Midbrain (tissue), 1 donor: Measurements from ENCODE around the gene SUMO3.
A peak's percentile ranks its signal among the peaks of the same experiment; 100 is the strongest.

ENCODE experiments used
- DNase-seq: peaks from one replicate; lab custom pipeline; 2025; lab: John Stamatoyannopoulos, UW

The SUMO3 gene

DNA sequence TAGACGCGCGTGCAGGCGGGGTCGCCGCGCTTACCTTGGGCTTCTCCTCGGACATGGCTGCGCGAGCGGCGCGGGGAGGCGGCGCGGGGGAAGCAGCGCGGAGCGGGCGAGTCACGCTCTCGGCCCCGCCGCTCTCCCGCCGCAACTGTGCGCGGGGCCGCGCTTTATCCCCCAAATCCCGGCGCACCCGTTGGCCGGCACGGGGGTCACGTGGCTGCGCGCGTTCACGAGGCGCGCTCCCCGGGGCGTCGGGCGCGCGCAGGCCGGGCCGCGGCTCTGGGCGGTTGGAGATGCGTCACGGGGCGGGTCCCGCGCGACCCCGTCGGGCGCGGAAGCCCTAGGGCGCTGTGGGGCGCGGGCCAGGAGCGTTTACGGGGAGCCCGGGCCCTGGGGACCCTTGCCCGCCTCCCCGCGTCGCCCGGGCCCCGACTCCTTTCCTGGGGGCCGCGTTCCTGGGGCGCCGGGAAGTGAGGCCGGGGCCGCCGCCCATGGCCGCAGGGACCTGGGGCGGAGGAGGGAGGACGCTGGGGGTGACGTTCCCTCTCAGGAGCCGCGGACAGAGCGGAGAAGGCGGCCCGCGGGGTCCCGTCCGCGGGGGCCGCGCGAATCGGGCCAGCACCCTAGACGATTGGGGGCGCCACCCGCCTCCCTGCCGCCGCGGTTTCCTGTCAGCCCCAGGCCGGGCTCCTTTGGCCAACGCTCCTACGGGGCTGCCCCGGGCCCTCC is at the start of gene SUMO3:
SUMO3 (minus strand) TSS at position 149 of the 726 bp plus-strand sequence; CDS start at position 55, 94 bp downstream.
- DNase-seq: peak; percentile 78

DNA sequence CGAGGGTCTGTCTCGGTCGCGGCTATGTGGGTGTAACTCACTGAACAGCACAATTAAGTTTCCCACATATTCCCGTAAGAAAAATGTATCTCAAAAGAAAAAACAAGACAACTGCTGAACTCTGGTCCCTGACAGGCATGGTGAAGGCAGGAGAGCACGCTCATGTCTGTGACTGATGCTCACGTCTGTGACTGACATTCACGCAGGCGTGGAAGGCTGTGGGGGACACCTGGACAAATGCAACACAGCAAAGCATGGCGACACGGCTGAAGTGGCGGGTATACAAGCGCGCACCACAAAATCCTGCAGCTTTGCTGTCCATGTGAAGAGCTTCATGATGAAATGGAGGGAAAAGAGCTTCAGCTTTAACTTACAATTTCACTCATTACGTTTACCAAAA is 49.6 kb upstream of the SUMO3 start:
- DNase-seq: no peak

DNA sequence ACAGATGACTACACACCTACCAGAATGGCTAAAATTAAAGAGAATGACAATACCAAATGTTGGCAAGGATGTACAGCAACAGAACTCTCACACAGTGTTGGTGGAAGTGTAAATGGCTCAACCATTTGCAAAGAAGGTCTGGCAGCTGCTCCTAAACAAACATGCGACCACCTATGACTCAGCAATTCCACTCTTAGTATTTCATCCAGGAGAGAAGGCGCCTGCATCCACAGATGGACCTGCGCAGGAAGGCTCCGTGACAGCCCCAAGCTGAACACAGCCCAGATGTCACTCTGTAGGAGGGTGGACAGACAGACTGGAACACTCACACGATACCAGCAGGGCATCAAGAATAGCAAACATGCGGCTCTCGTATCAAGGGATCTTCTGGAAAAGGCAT is 48.9 kb upstream of the SUMO3 start:
- DNase-seq: no peak

DNA sequence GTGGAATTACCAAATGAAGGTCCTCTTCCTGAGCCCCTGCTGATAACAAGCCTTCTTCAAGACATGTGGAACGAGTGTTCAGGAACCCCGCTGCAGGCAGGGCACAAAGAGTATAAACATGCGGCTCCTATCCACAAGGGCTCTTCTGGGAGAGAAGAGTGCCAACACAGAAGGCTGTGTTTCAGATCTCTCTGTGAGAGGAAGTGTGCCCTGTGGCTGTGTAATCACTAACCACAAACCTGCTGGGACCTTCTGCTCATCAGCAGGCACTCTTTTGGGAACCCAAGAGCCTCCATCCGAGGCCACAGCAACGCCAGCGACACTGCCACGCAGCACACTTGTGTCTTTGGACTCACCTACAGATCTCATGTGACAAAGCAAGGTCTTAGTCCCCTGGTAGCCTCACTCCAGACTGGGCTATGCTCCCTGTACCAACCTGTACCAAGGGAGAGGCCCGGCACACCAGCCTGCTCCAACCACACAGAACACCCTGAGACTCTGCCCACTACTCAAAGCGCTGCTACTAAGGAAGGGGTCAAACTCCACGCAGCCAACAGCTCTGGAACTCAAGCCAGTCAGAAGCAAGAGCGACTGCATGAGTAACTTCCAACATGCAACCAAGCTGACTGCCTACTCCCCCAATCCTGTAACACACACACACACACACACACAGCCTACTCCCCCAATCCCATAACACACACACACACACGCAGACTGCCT is 47.9 kb upstream of the SUMO3 start:
- no peak for DNase-seq

DNA sequence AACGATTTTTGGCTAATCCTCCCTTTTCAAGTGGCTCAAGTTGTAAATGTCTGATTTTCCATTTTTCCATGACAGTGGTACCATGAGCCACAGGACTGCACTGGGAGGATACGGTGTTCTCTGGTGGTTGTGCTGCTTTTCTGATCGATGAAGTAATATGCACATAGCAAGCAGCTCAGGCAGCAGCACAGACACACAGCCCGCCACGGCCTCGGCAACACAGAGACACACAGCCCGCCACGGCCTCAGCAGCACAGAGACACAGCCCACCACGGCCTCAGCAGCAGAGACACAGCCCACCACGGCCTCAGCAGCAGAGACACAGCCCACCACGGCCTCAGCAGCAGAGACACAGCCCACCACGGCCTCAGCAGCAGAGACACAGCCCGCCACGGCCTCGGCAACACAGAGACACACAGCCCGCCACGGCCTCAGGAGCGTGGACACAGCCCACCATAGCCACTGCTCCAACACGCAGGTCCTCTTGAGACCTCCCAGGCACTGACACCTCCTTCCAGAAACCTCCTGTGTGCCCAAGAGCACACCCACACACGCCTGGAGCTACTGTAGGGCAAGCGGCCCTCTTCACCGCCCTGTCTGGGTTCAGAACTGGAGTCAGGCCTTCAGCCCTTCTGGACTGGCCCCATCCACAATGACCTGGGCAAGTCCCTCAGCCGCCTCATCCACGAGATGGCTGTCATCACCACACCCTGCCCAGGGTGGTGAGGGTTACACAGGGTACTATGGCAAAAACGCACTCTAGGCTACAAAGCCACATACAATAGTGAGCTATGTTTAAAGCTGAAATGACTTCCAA is 45.2 kb upstream of the SUMO3 start:
- no peak for DNase-seq

DNA sequence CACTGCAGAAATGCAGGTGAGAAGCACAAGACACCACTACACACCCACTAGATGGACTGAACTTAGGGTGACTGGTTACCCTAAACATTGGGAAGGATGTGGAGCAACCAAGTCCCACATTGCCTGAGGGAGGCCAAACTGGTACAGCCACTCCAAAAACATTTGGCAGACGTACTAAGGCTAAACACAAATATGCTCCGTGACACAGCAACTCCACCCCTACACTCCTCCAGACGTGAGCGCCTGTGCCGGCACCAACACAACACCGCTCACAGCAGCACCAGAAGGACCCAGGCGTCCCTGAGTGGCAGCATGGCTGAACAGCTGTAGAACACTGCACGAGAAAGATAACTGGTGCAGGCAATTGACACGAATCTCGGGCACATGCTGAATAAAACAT is 40.9 kb upstream of the SUMO3 start:
- DNase-seq: no peak

DNA sequence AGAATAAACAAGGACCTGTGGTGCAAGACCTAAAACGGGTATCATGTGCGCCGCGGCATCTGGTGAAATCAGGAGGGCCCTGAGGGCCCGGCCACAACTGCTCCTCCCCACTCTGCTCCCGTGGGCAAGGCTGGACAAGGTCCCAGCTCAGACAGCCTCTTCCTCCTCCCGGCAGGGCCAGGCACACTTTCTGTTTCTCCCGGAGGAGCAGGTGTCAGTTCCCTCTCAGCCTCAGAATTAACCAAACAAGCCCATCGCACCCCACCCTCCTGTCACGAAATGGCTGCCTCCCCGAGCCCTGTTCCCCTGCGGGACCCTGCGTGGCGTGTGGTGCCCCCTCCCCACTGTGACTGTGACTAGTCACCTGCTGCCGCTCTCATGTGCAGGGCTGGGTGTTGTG is 40.4 kb upstream of the SUMO3 start:
- DNase-seq: no peak

DNA sequence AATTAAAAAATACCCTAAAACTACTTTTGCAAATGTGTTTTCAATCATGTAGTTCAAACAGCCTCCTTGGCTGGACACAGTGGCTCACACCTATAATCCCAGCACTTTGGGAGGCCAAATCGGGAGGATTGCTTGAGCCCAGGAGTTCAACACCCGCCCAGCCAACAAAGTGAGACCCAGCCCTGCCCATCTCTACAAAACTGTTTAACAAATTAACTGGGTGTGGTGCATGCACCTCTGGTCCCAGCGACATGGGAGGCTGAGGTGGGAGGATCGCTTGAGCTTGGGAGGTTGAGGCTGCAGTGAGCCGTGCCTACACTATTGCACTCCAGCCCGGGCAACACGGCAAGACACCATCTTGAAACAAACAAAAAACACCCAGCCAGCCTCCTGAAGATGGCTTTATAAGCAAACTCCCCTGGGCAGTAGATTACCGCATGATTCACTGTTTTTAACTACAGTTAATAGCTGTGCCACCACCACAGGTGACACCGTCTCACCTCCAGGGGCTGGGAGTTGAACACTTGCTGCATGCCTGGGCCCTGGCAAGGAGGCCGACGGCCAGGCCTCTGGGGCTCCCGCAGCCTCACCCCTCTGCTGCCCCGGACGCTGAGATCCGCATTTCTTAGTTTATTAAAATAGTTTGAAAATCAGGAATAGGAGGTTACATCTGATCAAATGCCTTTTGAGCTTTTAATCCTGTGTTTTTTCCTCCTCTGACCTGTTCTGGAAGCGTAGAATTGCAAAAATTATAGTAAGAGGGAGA is 39.4 kb upstream of the SUMO3 start:
- no peak for DNase-seq

DNA sequence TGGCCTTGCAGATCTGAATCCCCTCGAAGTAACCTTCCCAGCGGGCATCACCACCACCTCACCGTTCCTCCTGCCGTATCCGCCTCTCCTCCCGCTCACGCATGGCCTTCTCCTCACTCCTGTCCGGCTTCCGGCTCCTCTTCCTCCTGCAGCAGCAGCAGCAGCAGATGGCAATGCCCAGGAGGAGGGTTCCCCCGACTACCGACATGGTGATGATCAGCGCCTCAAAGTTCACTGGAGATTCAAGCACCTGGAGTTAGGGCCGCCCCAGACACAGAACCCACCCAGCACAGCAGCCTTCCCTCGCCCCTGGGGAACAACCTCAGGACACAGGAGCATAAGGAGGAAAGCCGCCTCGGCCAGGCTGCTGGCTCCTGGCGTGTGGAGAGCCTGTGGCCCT is 38.3 kb upstream of the SUMO3 start:
- DNase-seq: no peak

DNA sequence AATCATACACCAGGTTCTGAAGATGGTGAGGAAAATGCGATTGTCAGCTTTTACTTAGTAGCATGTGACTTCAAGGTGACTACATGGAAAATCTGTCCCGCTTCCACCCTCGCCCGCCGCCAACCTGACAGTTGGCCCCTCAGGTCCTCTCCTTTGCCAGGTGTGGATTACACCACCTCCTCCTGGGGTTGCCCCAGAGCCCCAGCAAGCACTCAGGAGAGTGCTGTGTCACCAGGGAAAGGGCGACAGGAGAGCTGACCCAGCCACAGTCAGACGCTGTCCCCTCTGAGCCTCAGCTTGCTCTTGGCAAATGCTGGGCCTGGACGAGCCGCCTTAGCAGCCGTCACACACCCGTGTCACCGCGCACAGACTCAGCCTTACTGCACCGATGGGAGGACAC is 37.7 kb upstream of the SUMO3 start:
- no peak for DNase-seq

DNA sequence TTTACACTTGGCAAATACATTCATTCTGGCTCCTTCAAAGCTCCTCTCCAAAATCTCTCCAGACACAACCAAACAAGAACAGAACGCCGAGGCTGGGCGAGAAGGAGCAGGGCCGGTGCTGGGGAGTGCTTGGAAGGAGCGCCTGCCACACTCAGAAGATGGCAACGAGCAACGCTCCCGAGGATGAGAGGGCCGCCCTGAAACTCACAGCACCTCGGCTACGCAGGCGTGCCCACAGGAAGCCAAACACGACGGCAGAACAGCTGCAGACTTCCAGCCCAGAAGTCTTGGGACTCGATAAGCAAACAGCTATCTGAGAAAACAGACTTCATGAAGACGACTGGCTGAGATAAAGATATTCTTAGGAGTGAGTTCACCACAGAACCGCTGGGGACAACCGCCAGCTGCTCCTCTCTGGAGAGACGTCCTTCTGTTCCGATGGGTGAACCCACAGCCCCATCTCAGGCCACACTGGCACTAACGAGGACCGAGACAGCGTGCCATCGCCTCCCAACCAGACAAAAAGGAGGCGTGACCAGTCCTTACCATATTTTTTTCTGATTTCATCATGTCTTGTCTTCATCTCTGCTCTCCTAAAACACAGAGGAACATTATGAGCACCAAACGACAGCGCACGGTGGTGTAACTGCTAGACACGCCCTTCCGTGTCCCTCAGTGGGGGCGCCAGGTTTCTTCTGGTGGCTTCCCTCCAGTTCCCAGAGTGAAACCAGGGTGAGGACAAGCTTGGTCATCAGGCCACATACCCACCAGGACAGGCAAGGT is 37.0 kb upstream of the SUMO3 start:
- no peak for DNase-seq

DNA sequence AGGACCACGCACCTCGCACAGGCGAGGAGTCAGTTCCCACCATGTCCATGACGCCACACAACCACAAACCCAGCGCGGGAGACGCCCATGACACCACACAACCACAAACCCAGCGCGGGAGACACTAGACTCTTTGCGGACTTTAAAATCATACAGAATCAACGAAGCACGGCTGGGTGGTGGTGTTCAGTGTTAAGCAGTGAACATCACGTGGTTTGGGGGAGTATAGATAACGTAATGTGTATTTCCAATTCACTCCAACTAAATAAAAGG is 36.5 kb upstream of the SUMO3 start:
- no peak for DNase-seq

DNA sequence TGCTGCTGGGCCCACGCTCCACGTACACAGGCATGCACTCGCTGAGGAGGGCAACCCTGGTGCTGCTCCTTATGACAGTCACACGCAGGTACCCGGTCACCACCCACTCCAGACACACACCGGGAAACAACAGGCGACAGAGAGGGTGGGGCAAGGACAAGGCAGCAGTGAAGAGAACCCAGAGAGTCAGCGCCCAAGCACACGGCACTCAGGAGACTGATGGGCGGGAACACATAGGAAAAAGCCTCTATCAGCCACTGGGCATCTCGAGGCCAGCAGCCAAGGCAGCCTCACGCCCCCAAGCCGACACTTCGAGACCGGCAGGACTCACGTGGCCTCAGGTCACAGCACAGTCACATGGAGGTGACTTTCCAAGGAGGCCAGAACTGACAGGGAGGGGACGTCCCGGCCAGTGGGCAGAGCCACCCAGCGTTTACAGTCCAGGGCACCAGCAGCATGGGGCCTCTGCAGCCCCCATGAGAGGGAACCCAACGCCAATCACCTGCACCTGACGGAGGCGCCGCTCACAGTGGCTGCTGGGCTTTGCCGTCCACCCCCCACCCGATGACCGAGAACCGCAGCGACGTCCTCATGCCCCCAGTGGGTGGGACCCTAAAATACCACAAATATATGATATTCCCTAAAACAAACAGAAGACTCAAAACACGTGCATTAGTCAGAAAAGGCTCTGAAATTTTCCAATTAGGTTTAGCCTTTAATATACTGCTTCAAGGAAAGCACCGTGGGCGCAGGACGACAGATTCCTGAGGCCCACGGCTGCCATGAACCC is 35.9 kb upstream of the SUMO3 start:
- DNase-seq: no peak

DNA sequence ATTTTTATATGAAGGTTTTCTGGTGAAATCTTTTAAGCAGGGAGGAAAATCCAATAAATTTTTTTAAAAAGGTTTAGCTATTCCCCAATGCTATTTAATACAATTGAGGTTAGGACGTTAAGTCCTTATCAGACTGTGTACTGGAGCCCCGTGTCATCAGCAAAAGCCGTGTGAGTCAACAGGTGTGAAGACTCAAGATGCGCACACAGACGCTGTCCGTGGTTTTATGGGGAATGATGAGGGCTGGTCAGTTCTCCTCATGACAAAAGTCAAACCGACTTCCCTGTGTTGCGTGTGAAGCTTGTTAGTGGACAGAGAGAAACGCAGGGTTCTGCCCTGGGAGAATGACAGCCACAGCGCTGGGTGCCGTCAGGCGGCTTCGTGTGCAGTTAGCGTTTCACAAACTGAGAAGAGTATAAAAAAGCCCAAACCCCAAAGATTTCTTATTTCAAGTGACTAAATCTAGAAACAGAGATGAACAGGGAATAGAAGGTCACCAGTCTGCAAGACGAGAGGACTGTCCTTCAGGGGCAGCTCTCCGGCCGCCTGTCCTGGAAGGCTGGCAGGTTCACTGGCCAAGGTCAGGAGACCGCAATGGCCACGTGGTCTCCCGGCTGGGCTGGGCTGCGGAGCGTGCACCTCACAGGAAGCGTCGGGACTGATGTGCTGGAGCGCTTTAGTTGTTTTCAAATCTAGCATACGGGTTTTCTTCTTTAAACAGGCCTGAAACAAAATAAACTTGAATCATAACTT is 33.2 kb upstream of the SUMO3 start:
- no peak for DNase-seq

DNA sequence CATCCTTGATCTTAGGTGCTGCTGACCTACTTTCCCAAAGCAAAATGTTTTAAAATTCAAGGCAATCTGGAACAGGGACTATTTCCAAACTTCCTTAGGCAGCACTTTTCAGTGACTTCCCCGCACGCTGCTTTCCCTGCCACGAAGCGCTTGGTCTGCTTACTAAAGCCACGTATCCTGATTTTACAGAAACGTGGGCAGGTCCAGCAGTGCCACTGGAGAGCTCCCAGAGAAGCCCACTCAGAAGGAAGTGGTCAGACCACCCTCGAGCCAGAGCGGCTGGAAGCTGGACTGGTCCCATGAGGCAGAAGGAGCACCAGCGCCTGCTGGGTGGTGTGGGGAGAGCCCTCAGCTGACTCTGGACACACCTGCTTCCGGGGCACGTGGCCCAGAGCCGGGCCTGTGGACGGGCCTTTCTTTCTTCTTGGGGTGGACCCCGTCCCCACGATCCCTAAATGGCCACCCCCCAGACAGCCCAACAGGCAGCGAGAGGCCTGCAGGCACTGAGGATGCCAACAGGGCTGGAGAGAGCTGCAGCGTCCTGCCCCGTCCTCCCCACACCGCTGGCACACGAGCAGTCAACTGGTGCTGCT is 32.4 kb upstream of the SUMO3 start:
- DNase-seq: no peak

DNA sequence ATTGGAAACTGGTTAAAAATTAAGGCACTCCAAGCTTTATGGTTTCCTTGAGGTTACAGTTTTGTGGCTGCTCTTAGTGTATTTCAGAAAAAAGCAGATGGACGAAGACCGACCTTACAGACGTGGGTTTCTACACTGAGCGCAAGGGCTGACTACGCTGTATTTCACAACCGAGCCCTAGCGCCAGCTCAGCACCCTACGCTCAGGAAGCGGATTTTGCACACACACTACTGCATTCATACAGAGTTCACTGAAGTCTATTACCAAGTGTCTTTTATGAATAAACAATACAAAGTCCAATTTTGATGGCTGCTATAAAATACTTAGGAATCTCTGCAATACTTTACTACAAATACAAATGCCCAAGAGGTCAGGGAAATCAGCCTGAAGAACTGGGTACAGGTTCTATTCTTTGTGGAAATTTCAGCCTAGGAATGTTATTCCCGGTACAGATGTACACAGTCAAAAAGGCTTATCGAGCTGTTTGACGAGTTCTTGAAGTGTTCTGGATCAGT is 31.8 kb upstream of the SUMO3 start:
- no peak for DNase-seq

DNA sequence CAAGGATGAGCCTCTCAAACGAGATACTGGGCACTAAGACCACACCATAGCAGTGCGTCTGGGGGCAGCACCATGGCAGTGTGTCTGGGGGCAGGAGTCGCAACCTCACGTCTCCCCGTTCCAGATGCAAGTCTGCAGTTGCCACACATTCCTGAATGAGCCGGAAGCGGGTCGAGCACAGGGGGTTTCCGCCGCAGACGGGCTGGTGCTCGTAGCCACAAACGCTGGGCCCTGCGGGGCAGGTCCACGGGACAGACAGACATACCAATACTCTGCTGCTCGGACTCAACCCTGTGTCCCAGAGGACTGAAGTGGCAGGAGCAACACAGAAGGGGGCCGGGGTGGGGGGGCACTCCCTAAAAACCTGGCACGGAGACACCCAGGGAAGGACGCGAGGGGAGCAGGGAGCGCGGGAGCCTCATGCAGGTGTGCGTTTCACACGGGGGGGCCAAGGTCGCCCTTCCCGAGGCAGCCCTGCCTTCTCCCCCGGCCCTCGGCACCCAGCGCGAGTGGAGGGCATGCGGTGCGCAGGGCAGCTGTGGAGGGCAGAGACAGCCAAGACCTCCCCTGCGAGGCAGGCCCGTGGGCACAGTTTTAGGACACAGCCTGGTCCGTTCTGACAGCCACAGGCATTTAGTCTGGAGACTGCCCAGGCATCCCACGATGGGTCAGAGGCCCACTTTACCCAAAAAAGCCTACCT is 31.1 kb upstream of the SUMO3 start:
- no peak for DNase-seq

DNA sequence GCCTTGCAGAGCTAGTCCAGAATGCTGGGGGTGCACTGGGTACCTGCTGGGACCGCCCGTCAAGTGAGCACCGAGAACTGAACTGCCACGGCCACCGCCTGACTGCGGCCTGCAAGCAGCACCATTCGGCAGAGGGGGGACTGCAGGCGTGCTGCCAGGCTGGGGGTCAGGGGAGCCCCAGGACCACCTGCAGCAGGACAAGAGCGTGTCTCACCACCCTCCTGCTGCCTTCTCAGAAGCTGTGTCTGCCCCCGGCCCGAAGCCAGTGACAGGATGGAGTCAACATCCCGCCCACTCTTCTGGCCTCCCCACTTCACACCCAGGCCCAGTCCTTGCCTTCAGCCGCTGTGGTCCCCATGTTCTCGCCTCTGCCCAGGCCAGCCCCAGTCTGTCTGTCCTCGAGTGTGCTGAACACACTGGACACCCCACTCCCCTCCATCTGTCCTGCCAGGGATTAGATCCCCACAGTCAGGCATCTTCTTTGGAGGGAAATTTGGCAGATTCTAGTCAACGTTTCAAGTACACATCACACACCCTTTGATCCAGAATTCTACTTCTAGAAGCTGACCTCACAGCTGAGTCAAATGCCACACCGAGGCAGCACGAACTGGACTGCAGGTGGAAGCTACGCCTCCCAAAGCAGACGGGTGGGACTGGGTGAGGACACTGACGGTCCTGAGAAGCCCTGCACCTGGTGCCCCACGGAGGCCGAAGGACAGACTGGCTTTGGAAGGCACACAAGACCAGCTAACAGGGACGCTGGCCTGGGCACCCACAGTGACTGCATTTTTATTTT is 29.6 kb upstream of the SUMO3 start:
- DNase-seq: no peak
